PC-9 (cell line): ENCODE data around the gene MADD.

ENCODE experiments used
- EZH2 ChIP-seq: fragments of 200-600 bp; sonication (generic); IDR thresholded peaks from 2 replicates; pipeline ENCODE4 v1.8.0; 2017; ENCODE audit warnings: antibody characterized with exemption, low read depth
- TF ChIP-seq, protein P1 (sequence below): fragments of 200-600 bp; sonication (generic); conservative IDR thresholded peaks from 2 replicates; pipeline ENCODE4 v1.6.1; 2017; ENCODE audit warnings: mixed run types, antibody characterized with exemption, mild to moderate bottlenecking, moderate library complexity

DNA sequence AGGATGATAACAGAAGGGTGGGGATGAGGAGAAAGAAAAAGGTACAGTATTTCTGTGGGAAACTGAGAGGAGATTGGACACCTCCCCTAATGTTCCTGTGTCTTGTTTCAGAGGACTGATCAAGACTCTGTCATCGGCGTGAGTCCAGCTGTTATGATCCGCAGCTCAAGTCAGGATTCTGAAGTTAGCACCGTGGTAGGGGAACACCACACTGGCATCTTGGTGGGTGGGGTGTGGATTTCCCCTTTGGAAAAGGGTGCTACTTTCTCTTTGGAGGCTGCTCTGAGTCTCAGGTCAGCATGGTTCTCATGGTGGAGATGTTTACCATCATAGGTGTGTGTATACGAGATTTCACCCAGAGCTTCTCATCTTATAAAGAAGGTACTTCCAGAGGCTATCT, 25.5 kb downstream of the MADD start:
- TF ChIP-seq, protein P1, sequence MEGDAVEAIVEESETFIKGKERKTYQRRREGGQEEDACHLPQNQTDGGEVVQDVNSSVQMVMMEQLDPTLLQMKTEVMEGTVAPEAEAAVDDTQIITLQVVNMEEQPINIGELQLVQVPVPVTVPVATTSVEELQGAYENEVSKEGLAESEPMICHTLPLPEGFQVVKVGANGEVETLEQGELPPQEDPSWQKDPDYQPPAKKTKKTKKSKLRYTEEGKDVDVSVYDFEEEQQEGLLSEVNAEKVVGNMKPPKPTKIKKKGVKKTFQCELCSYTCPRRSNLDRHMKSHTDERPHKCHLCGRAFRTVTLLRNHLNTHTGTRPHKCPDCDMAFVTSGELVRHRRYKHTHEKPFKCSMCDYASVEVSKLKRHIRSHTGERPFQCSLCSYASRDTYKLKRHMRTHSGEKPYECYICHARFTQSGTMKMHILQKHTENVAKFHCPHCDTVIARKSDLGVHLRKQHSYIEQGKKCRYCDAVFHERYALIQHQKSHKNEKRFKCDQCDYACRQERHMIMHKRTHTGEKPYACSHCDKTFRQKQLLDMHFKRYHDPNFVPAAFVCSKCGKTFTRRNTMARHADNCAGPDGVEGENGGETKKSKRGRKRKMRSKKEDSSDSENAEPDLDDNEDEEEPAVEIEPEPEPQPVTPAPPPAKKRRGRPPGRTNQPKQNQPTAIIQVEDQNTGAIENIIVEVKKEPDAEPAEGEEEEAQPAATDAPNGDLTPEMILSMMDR, result no peak
- no peak for TF ChIP-seq EZH2
